Peyer's patch (tissue), 4 donors: ENCODE results near the gene KCNQ1.

ENCODE experiments used
- CTCF ChIP-seq, 6 experiments: fragments of 450-650 bp in 4 of 6; fragments of 200-600 bp in 2 of 6; sonication (generic) in 1 of 6; IDR thresholded peaks; one replicate each; pipeline ENCODE4 v1.5.1; 2017 to 2019; ENCODE audit warnings: antibody characterized with exemption in 6 of 6, mild to moderate bottlenecking in 3 of 6, moderate library complexity in 1 of 6
- POLR2A ChIP-seq, 2 donors: fragments of 450-650 bp; IDR thresholded peaks; one replicate each; pipeline ENCODE4 v1.5.1; 2017; ENCODE audit warnings: antibody characterized with exemption in 2 of 2, mild to moderate bottlenecking in 2 of 2, moderate library complexity in 2 of 2

GRCh38 chr11:2693271-2694261, 248.8 kb downstream of the KCNQ1 start:
- TF ChIP-seq CTCF (IDR thresholded peaks at IDR 0.05): no peak
- TF ChIP-seq POLR2A (IDR thresholded peaks at IDR 0.05): no peak
